Stimulated activated CD4-positive, alpha-beta T cell treated with anti-CD3 and anti-CD28 coated beads, Interleukin-4, amount 100 ng/mL, for 24 hours (primary cell): Measurements from ENCODE around the gene CFAP58.

Experiments used
- DNase-seq: peaks from one replicate; pipeline ENCODE4 v3.0.0-alpha.2; 2020

The CFAP58 gene

GRCh38 chr10:104492329-104492940 is 138.8 kb downstream of the CFAP58 start:
- no peak for DNase-seq

- DNase-seq, result no peak
These were observed 144.9 kb downstream of the CFAP58 start for GRCh38 chr10:104498347-104499081.

GRCh38 chr10:104501449-104501848 is 147.8 kb downstream of the CFAP58 start:
- DNase-seq, result no peak

GRCh38 chr10:104501864-104502579 is 148.4 kb downstream of the CFAP58 start:
- no peak for DNase-seq

GRCh38 chr10:104502907-104503306 is 149.3 kb downstream of the CFAP58 start:
- no peak for DNase-seq
